Fibroblast of lung (primary cell): Measurements from ENCODE around the gene GLOD5.

ENCODE experiments used
- EZH2 ChIP-seq: IDR thresholded peaks from 2 replicates; pipeline ENCODE4 v1.5.1; 2012; ENCODE audit warnings: low read length, control low read depth, mild to moderate bottlenecking; ENCODE audit errors: missing control alignments
- TF ChIP-seq, protein P1 (sequence below), 2 donors: IDR thresholded peaks in 1 of 2; conservative IDR thresholded peaks in 1 of 2; 1 replicate in 1 of 2; 2 replicates in 1 of 2; pipeline ENCODE4 v1.5.1; 2011 to 2012; ENCODE audit warnings: low read length in 2 of 2, control low read depth in 1 of 2, inconsistent platforms in 1 of 2, low read depth in 1 of 2, mild to moderate bottlenecking in 1 of 2

DNA sequence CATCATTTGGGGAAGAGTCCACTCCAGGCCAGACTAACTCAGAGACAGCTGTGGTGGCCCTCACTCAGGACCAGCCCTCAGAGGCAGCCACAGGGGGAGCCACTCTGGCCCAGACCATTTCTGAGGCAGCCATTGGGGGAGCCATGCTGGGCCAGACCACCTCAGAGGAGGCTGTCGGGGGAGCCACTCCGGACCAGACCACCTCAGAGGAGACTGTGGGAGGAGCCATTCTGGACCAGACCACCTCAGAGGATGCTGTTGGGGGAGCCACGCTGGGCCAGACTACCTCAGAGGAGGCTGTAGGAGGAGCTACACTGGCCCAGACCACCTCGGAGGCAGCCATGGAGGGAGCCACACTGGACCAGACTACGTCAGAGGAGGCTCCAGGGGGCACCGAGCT lies 61.5 kb downstream of the GLOD5 start:
- TF ChIP-seq, protein P1, sequence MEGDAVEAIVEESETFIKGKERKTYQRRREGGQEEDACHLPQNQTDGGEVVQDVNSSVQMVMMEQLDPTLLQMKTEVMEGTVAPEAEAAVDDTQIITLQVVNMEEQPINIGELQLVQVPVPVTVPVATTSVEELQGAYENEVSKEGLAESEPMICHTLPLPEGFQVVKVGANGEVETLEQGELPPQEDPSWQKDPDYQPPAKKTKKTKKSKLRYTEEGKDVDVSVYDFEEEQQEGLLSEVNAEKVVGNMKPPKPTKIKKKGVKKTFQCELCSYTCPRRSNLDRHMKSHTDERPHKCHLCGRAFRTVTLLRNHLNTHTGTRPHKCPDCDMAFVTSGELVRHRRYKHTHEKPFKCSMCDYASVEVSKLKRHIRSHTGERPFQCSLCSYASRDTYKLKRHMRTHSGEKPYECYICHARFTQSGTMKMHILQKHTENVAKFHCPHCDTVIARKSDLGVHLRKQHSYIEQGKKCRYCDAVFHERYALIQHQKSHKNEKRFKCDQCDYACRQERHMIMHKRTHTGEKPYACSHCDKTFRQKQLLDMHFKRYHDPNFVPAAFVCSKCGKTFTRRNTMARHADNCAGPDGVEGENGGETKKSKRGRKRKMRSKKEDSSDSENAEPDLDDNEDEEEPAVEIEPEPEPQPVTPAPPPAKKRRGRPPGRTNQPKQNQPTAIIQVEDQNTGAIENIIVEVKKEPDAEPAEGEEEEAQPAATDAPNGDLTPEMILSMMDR (conservative IDR thresholded peaks at IDR 0.05 in 1 of 2, IDR thresholded peaks at IDR 0.05 in 1 of 2; ENCODE audit: low read depth in 1 of 2, low read length in 2 of 2), result no peak
- TF ChIP-seq EZH2, result no peak
